ENCODE data around the gene CENPB. TPM values are rescaled to one million over a fixed set of nuclear protein-coding genes. Genes with fewer than 3 reads are reported as not detected.

CENPB gene
- total RNA-seq, 2 experiments from 2014 or later, result 87.1 to 92.0 TPM

DNA sequence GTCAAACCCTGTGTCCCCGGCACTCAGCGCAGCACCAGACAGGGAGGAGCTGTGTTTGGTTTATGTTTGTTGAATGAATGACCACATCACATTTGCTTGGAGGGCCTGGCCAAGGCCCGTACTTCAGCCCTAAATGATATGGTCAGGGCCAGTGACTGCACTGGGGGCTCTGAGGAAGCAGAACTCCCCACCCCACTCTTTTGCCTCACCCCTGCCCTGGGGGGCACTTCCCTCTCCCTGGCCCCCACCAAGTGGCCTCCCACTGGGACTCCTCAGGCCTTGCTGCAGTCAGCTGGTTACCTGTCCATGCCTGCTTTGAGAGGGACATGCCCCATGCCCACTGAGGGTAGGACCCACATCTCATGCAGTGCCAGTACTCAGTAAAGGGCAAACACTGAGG is 21.9 kb downstream of the CENPB start:
- ChIA-PET CTCF (interaction anchor here (1.0 to 5.8 kb wide), 3 partner anchors 12 to 88 kb away, joined by 3 to 33 read pairs (median 7); partner anchors contain the start of gene AP5S1), POLR2A (no interaction called here)
- Mint-ChIP-seq H3K4me3 (no peak overlapping the region), H3K27me3 (ENCODE audit: low read depth) (no peaks in the 10 kb centered on the region), H3K4me1 (ENCODE audit: low read depth) (peaks cover 30% of the 10 kb centered on the region), H3K27ac (no peak overlapping the region), H3K9me3 (ENCODE audit: insufficient read depth) (no peaks in the 10 kb centered on the region), H3K36me3 (ENCODE audit: low read depth) (no peaks in the 10 kb centered on the region)
- ATAC-seq, result no peak
- no peak for DNase-seq

DNA sequence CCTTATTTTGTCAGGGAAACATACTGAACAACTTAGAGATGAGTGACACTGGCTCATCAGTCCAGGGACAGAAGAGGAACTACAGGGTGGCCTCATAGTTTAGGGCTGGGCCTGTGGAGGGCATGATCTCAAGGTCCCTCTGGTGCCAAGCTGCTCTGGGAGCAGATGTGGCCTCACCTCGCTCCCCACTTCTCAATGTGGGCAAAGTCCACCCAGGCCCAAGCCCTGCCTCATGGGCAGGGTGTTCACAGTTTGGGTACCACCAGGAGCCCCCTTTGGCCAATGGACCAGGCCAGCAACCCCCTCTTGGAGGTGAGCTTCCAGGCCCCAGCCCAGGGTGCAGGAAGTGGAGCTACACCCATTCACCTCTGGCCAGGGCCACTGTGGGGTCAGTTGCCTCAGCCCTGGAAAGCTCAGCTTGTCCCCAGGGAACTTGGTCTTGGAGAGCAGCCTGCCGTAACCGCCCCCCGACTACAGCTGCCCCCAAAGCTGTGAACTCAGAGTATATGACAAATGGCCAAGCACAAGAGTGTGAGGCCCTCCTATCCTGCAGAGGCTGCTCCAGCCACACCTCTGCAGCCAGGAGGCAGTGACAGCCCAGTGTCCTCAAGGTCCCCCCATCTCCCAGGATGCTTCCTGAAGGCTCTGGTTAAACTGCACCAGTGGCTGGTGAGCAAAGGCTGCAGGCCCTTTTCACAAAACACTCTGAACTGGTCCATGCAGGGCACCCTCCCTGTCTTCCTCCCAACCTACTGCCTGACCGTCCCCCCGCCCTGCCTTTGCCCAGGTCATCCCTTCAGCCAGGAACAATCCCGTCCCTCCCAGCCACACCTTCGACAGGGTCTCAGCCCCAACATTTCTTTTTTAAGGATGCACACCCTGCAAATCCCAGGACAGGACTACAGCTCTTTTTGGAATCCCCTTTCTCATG is 22.6 kb downstream of the CENPB start:
- H3K27ac Mint-ChIP-seq, result no peak overlapping the region
- ATAC-seq (no peak), DNase-seq (no peak)
- H3K36me3 Mint-ChIP-seq (ENCODE audit: low read depth), result no peaks in the 10 kb centered on the region
- ChIA-PET POLR2A (no interaction called here), CTCF (interaction anchor here (1.0 to 5.8 kb wide), 2 partner anchors 11 to 56 kb away, joined by 3 to 33 read pairs; partner anchors contain the start of gene AP5S1)
- H3K9me3 Mint-ChIP-seq (ENCODE audit: insufficient read depth), result no peaks in the 10 kb centered on the region
- no peaks in the 10 kb centered on the region for H3K27me3 Mint-ChIP-seq (ENCODE audit: low read depth)
- peaks cover 26% of the 10 kb centered on the region for H3K4me1 Mint-ChIP-seq (ENCODE audit: low read depth)
- no peak overlapping the region for H3K4me3 Mint-ChIP-seq

DNA sequence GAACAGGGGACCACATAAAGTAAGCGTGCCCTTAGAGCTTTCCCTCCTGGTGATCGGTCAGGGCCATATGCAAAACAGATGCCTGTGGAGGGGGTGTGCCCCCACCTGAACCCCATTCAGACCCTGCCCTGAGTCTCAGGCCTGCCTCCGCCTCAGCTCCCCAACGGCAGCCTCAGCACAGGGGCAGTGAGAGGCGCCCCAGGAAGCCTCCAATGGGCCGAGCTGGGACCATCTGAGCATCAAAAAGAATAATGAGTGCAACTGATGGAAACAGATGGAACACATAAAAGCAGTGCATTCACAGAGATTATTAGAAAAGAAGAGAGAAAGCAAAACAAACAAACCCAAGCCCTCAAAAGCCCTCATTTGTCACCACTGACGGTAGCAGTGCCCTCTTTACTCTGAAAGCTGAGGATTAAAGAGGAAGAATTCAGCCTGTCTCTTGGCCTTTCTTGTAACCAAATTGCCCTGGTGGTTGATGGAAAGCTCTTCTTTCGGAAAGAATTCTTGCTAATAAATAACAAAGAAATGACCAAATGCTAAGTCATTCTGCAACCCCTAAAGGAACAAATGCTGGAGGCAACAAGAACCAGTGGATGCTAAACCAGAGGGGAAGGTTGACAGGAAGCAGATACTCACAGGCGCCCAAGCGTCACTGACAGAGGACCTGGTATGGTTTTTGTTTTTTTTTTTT is 25.7 kb downstream of the CENPB start:
- ChIA-PET CTCF (interaction anchor here (1.0 to 2.1 kb wide), 3 partner anchors 8 to 94 kb away, joined by 3 to 9 read pairs (median 6); partner anchors contain the start of gene CENPB), POLR2A (no interaction called here)
- no peaks in the 10 kb centered on the region for H3K9me3 Mint-ChIP-seq (ENCODE audit: insufficient read depth)
- no peak for ATAC-seq
- no peak overlapping the region for H3K4me3 Mint-ChIP-seq
- H3K27ac Mint-ChIP-seq, result no peak overlapping the region
- peaks cover 12% of the 10 kb centered on the region for H3K36me3 Mint-ChIP-seq (ENCODE audit: low read depth)
- H3K4me1 Mint-ChIP-seq (ENCODE audit: low read depth), result peaks cover 5% of the 10 kb centered on the region
- DNase-seq, result no peak
- H3K27me3 Mint-ChIP-seq (ENCODE audit: low read depth), result no peaks in the 10 kb centered on the region

- no peak for ATAC-seq
- no peak overlapping the region for H3K27ac Mint-ChIP-seq
- ChIA-PET POLR2A (interaction anchor here (0.5 kb wide), 1 partner anchor 8 kb away, joined by 3 read pairs; the partner anchor contains the start of gene ADISSP), CTCF (interaction anchor here (1.0 to 2.1 kb wide), 3 partner anchors 9 to 95 kb away, joined by 3 to 9 read pairs (median 6); partner anchors contain the start of gene CENPB)
- H3K36me3 Mint-ChIP-seq (ENCODE audit: low read depth), result peaks cover 12% of the 10 kb centered on the region
- H3K27me3 Mint-ChIP-seq (ENCODE audit: low read depth), result no peaks in the 10 kb centered on the region
- no peak for DNase-seq
- no peak overlapping the region for H3K4me3 Mint-ChIP-seq
- H3K4me1 Mint-ChIP-seq (ENCODE audit: low read depth), result no peaks in the 10 kb centered on the region
- H3K9me3 Mint-ChIP-seq (ENCODE audit: insufficient read depth), result no peaks in the 10 kb centered on the region
These were observed 26.7 kb downstream of the CENPB start for GRCh38 chr20:3759884-3760283.

GRCh38 chr20:3759316-3759823 is 27.2 kb downstream of the CENPB start:
- no peaks in the 10 kb centered on the region for H3K4me1 Mint-ChIP-seq (ENCODE audit: low read depth)
- DNase-seq (no peak), ATAC-seq (no peak)
- H3K9me3 Mint-ChIP-seq (ENCODE audit: insufficient read depth), result no peaks in the 10 kb centered on the region
- no peak overlapping the region for H3K4me3 Mint-ChIP-seq
- no peaks in the 10 kb centered on the region for H3K27me3 Mint-ChIP-seq (ENCODE audit: low read depth)
- CTCF ChIA-PET, result interaction anchor here (1.6 to 2.6 kb wide), 3 partner anchors 9 to 96 kb away, joined by 6 to 17 read pairs (median 9); partner anchors contain the start of gene ADISSP
- peaks cover 12% of the 10 kb centered on the region for H3K36me3 Mint-ChIP-seq (ENCODE audit: low read depth)
- POLR2A ChIA-PET, result interaction anchor here (0.5 kb wide), 1 partner anchor 8 kb away, joined by 3 read pairs; the partner anchor contains the start of gene ADISSP
- no peak overlapping the region for H3K27ac Mint-ChIP-seq

DNA sequence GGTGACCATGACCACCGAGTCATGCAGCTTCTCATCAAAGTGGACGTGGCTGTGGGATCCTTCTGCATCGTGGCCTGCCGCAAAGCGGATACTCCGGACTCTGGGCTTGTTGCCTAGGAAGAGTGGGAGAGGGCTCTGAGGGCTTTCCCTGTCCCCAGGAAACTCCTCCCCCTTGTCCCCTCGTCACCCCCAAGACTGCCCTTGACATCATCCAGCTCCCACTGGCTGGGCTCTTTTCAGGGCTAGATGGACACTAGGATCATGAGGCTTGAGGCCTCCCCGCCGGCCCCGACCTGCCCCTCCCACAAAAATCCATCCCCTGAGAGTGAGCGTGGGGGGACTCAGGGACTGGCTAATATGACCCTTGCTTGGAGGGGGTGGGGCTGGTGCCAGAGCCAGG is 28.0 kb downstream of the CENPB start:
- CTCF ChIA-PET, result interaction anchor here (2.6 kb wide), 1 partner anchor 10 kb away, joined by 17 read pairs; the partner anchor contains the start of gene ADISSP
- POLR2A ChIA-PET, result no interaction called here
- no peak overlapping the region for H3K27ac Mint-ChIP-seq
- DNase-seq (no peak), ATAC-seq (no peak)
- no peak overlapping the region for H3K4me3 Mint-ChIP-seq
- H3K4me1 Mint-ChIP-seq (ENCODE audit: low read depth), result no peaks in the 10 kb centered on the region
- H3K9me3 Mint-ChIP-seq (ENCODE audit: insufficient read depth), result no peaks in the 10 kb centered on the region
- peaks cover 12% of the 10 kb centered on the region for H3K36me3 Mint-ChIP-seq (ENCODE audit: low read depth)
- H3K27me3 Mint-ChIP-seq (ENCODE audit: low read depth), result no peaks in the 10 kb centered on the region

DNA sequence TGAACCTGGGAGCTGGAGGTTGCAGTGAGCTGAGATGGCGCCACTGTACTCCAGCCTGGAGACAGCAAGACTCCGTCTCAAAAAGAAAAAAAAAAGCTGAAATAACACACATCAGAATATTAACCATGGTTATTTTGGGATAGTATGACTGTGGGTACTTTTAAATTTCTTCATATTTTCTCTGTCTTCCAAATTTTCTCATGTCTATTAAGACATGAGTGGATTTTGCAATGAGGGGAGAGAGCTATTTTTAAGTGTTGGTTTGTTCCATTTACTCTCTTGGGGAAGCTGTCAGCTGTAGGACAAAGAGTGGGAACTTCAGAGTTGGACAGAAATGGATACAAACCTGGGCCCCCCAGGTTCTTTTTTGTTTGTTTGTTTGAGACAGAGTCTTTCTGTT is 29.3 kb downstream of the CENPB start:
- DNase-seq, result no peak
- Mint-ChIP-seq H3K4me3 (no peak overlapping the region), H3K4me1 (ENCODE audit: low read depth) (peaks cover 2% of the 10 kb centered on the region), H3K36me3 (ENCODE audit: low read depth) (peaks cover 12% of the 10 kb centered on the region), H3K27me3 (ENCODE audit: low read depth) (no peaks in the 10 kb centered on the region), H3K27ac (no peak overlapping the region), H3K9me3 (ENCODE audit: insufficient read depth) (no peaks in the 10 kb centered on the region)
- ChIA-PET CTCF (interaction anchor here (1.1 to 2.6 kb wide), 3 partner anchors 9 to 46 kb away, joined by 3 to 17 read pairs (median 3); partner anchors contain the start of gene ADISSP), POLR2A (no interaction called here)
- ATAC-seq, result no peak

DNA sequence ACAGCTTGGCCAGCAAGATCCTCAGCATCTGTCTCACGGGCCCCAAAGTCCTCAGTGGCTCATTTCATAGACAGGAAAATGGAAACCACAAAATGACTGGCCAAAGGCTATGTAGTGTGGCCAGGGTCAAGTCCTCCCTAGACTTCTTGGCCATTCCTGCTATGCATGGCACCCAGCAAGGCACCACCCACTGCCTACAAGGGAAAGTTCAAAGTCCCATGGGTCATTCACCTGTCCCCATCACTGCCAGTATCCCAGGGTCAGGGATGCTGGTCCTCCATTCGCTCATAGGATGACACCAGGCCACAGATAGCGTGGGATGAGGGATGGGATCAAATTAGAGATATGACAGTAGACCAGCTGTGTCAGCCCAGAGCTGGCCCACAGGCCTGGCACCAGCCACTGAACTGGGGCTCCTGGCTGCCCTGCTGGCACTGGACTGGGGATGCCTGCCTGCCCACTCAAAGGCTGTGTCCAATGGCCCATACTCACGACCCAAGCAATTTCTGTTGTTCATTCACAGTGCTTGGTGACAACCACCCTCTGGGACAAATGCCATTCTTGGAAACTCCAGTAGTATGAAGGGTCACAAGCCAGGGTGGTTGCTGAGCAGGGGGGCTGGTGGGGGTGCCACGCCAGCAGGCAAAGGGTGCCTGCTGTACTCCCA is 30.6 kb downstream of the CENPB start:
- Mint-ChIP-seq H3K27ac (no peak overlapping the region), H3K9me3 (ENCODE audit: insufficient read depth) (no peaks in the 10 kb centered on the region), H3K4me1 (ENCODE audit: low read depth) (peaks cover 4% of the 10 kb centered on the region), H3K27me3 (ENCODE audit: low read depth) (no peaks in the 10 kb centered on the region), H3K36me3 (ENCODE audit: low read depth) (peaks cover 12% of the 10 kb centered on the region), H3K4me3 (no peak overlapping the region)
- ChIA-PET CTCF (interaction anchor here (1.1 kb wide), 1 partner anchor 45 kb away, joined by 3 read pairs; no protein-coding TSS in a partner anchor), POLR2A (interaction anchor here (1.2 kb wide), 1 partner anchor 12 kb away, joined by 5 read pairs; the partner anchor contains the start of gene ADISSP)
- ATAC-seq, result no peak
- no peak for DNase-seq

DNA sequence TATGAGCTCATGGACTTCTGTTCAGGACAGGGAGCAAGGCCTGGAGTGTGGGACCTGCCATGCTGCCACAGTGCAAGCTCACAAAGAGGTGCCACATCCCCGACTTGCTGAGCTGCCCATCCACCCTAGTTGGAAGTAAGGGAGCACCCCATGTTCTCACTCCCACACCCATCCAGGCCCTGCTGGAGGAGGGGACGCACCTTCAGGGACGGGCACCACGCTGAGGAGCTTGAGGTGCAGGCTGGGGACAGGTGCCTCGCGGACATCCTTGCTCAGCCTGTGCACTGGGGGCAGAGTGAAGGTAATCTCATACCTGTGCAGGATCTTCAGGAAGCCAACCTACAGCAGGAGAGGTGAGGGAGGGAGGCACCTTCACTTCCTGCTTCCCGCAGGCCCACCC is 31.3 kb downstream of the CENPB start:
- ChIA-PET POLR2A (interaction anchor here (1.2 kb wide), 1 partner anchor 13 kb away, joined by 5 read pairs; the partner anchor contains the start of gene ADISSP), CTCF (interaction anchor here (1.5 to 3.3 kb wide), 2 partner anchors 10 to 100 kb away, joined by 3 to 19 read pairs; no protein-coding TSS in a partner anchor)
- Mint-ChIP-seq H3K4me1 (ENCODE audit: low read depth) (peaks cover 4% of the 10 kb centered on the region), H3K27me3 (ENCODE audit: low read depth) (no peaks in the 10 kb centered on the region), H3K9me3 (ENCODE audit: insufficient read depth) (no peaks in the 10 kb centered on the region), H3K4me3 (no peak overlapping the region), H3K36me3 (ENCODE audit: low read depth) (peaks cover 12% of the 10 kb centered on the region), H3K27ac (no peak overlapping the region)
- DNase-seq, result no peak
- ATAC-seq, result no peak

DNA sequence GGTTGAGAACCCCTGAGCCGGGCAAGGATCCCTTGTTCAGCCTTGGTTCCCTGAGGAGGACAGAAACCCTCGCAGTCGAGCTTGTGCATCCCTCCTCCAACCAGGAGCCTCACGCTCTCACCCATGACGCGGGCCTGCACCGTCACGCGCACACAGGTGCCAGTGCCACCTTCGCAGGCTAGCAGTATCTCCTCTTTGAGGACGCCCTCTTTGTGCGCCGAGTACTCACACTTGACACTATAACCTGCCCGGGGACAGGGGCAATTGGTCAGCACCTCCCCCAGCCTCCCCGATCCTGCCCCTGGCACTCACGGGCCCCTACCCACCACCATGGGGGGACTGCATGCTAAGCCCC is 32.3 kb downstream of the CENPB start:
- H3K4me3 Mint-ChIP-seq, result no peak overlapping the region
- peaks cover 4% of the 10 kb centered on the region for H3K4me1 Mint-ChIP-seq (ENCODE audit: low read depth)
- DNase-seq (no peak), ATAC-seq (no peak)
- ChIA-PET CTCF (interaction anchor here (0.9 to 3.3 kb wide), 3 partner anchors 9 to 125 kb away, joined by 3 to 19 read pairs (median 3); no protein-coding TSS in a partner anchor), POLR2A (no interaction called here)
- no peaks in the 10 kb centered on the region for H3K9me3 Mint-ChIP-seq (ENCODE audit: insufficient read depth)
- peaks cover 12% of the 10 kb centered on the region for H3K36me3 Mint-ChIP-seq (ENCODE audit: low read depth)
- H3K27me3 Mint-ChIP-seq (ENCODE audit: low read depth), result no peaks in the 10 kb centered on the region
- H3K27ac Mint-ChIP-seq, result no peak overlapping the region
